Trophoblast cell (in vitro differentiated cells and primary cell): ENCODE data around the gene COX6B2.

ENCODE experiments used
- DNase-seq, 2 donors: peaks; one replicate each; pipeline ENCODE4 v3.0.0-alpha.2; 2016
- H2AFZ ChIP-seq: 2 replicates; pipeline ENCODE4 v1.6.1; 2013; ENCODE audit warnings: low read length, moderate library complexity, mild to moderate bottlenecking; ENCODE audit not compliant: insufficient read depth, poor library complexity
- H2AK5ac ChIP-seq: 2 replicates; pipeline ENCODE4 v1.6.1; 2013; ENCODE audit warnings: mild to moderate bottlenecking, low read length
- H2BK120ac ChIP-seq: 2 replicates; pipeline ENCODE4 v1.6.1; 2013; ENCODE audit warnings: low read length, mild to moderate bottlenecking, moderate library complexity; ENCODE audit not compliant: insufficient read depth, poor library complexity
- H2BK12ac ChIP-seq: 2 replicates; pipeline ENCODE4 v1.6.1; 2013; ENCODE audit warnings: mild to moderate bottlenecking, low read length, moderate library complexity
- H2BK5ac ChIP-seq: 2 replicates; pipeline ENCODE4 v1.6.1; 2013; ENCODE audit warnings: low read length, low read depth, moderate library complexity, mild to moderate bottlenecking; ENCODE audit not compliant: poor library complexity
- H3K14ac ChIP-seq: 2 replicates; pipeline ENCODE4 v1.6.1; 2013; ENCODE audit warnings: mild to moderate bottlenecking, low read length
- H3K18ac ChIP-seq: 2 replicates; pipeline ENCODE4 v1.6.1; 2013; ENCODE audit warnings: mild to moderate bottlenecking, low read length
- H3K23ac ChIP-seq: 2 replicates; pipeline ENCODE4 v1.6.1; 2013; ENCODE audit warnings: low read length
- H3K27ac ChIP-seq: 2 replicates; pipeline ENCODE4 v1.5.1; 2013; ENCODE audit warnings: low read depth, mild to moderate bottlenecking, inconsistent platforms, low read length, moderate library complexity
- H3K27me3 ChIP-seq: 2 replicates; pipeline ENCODE4 v1.6.1; 2013; ENCODE audit warnings: inconsistent platforms, mild to moderate bottlenecking, low read length, moderate library complexity; ENCODE audit not compliant: insufficient read depth
- H3K36me3 ChIP-seq, 2 experiments: 1 replicate in 1 of 2; 2 replicates in 1 of 2; pipeline ENCODE4 v1.6.1; 2013; ENCODE audit warnings: low read length in 2 of 2, mild to moderate bottlenecking in 2 of 2, moderate library complexity in 1 of 2; ENCODE audit not compliant: insufficient read depth in 2 of 2, control insufficient read depth in 1 of 2
- H3K4ac ChIP-seq: 2 replicates; pipeline ENCODE4 v1.6.1; 2013; ENCODE audit warnings: low read depth, mild to moderate bottlenecking, low read length, moderate library complexity
- H3K4me1 ChIP-seq, 2 experiments: 1 replicate in 1 of 2; 2 replicates in 1 of 2; pipeline ENCODE4 v1.6.1; 2013; ENCODE audit warnings: low read length in 2 of 2, mild to moderate bottlenecking in 2 of 2, moderate library complexity in 1 of 2; ENCODE audit not compliant: insufficient read depth in 2 of 2, control insufficient read depth in 1 of 2
- H3K4me2 ChIP-seq: 2 replicates; pipeline ENCODE4 v1.6.1; 2013; ENCODE audit warnings: inconsistent platforms, mild to moderate bottlenecking, low read length, moderate library complexity
- H3K4me3 ChIP-seq: 2 replicates; pipeline ENCODE4 v1.5.1; 2013; ENCODE audit warnings: mild to moderate bottlenecking, low read depth, low read length, inconsistent platforms
- H3K79me1 ChIP-seq: one replicate; pipeline ENCODE4 v1.6.1; 2013; ENCODE audit warnings: low read length
- H3K79me2 ChIP-seq: 2 replicates; pipeline ENCODE4 v1.6.1; 2013; ENCODE audit warnings: low read length, mild to moderate bottlenecking; ENCODE audit not compliant: control insufficient read depth, insufficient read depth, poor library complexity
- H3K9ac ChIP-seq: 2 replicates; pipeline ENCODE4 v1.6.1; 2013; ENCODE audit warnings: mild to moderate bottlenecking, low read length
- H3K9me3 ChIP-seq: 2 replicates; pipeline ENCODE4 v1.6.1; 2013; ENCODE audit warnings: low read depth, mild to moderate bottlenecking, control low read depth, inconsistent platforms, low read length; ENCODE audit not compliant: insufficient read depth
- H4K12ac ChIP-seq: 2 replicates; pipeline ENCODE4 v1.6.1; 2013; ENCODE audit warnings: low read depth, mild to moderate bottlenecking, low read length, moderate library complexity
- H4K8ac ChIP-seq: 2 replicates; pipeline ENCODE4 v1.6.1; 2013; ENCODE audit warnings: low read depth, mild to moderate bottlenecking, low read length, moderate library complexity
- H4K91ac ChIP-seq: one replicate; pipeline ENCODE4 v1.6.1; 2013; ENCODE audit warnings: low read depth, mild to moderate bottlenecking, low read length, moderate library complexity
- WGBS: extraction: QIAGEN DNeasy Blood & Tissue Kit; methylation state at CpG from one replicate; pipeline ENCODE4 v1.1.7; 2013; ENCODE audit warnings: missing lambda C conversion rate; ENCODE audit not compliant: insufficient read length, insufficient coverage; ENCODE audit errors: extremely low coverage; 5-methylcytosine and 5-hydroxymethylcytosine counted together

Gene COX6B2

DNA sequence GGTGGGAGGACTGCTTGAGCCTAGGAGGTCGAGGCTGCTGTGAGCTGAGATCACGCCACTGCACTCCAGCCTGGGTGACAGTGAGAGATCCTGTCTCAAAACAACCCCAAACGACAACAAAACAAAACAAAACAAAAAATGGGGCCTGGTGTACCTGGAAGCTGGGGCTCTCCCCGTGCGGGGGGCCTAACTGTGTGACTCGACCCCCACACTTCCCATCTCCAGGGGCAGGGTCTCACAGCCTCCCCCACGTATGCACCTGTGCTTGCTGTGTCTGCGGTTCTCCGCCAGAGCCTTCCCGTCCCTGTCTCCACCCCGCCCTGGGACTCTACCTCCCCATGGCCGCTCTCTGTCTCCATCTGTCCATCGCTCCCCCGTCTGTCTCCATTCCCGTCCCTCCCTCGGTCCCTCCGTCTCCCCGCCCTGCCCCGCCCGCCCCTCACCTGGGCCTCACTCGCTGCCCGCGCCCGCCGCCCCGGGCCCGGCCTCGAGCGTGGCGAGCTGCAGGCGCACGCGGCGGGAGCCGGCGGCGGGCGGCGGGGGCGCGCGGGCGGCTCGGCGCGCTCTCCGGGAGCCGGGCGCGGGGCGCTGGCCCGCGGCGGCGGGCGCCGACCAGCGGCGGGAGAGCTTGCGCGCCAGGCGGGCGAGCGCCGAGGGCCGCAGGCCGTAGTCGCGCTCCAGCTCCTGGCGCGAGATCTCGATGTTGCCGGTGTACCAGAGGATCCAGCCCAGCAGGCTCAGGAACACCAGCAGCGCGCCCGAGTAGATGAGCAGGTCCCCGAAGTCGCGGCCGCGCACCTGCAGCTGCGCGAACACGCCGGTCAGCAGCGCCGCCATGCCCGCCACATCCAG lies 29.0 kb upstream of the COX6B2 start:
- peak overlapping the region; percentile 88 for H3K14ac ChIP-seq
- H3K27ac ChIP-seq = peak overlapping the region; percentile 43
- H4K12ac ChIP-seq = peak overlapping the region; percentile 87
- no peak overlapping the region for H2BK120ac ChIP-seq
- DNase-seq = peak; percentile 57 to 71
- H2AFZ ChIP-seq = peak overlapping the region; percentile 90
- H4K91ac ChIP-seq = peak overlapping the region; percentile 86
- peak overlapping the region; percentile 71 for H3K18ac ChIP-seq
- peaks cover 21 to 23% of the 10 kb centered on the region in 2 experiments for H3K36me3 ChIP-seq
- peaks cover 33% of the 10 kb centered on the region in 2 experiments for H3K4me1 ChIP-seq
- peaks cover 28% of the 10 kb centered on the region for H3K79me2 ChIP-seq
- H3K79me1 ChIP-seq = peaks cover 16% of the 10 kb centered on the region
- peak overlapping the region; percentile 67 for H2BK12ac ChIP-seq
- H2AK5ac ChIP-seq = peak overlapping the region; percentile 22
- no peaks in the 10 kb centered on the region for H3K27me3 ChIP-seq
- H3K9me3 ChIP-seq = no peaks in the 10 kb centered on the region
- peak overlapping the region; percentile 49 for H3K4ac ChIP-seq
- no CpG with 5 or more reads among the region's 88 CpGs for WGBS
- H3K23ac ChIP-seq = no peak overlapping the region
- peak overlapping the region; percentile 92 for H4K8ac ChIP-seq
- no peak overlapping the region for H2BK5ac ChIP-seq
- H3K4me3 ChIP-seq = peak overlapping the region; percentile 72
- H3K4me2 ChIP-seq = peak overlapping the region; percentile 91
- H3K9ac ChIP-seq = peak overlapping the region; percentile 54

DNA sequence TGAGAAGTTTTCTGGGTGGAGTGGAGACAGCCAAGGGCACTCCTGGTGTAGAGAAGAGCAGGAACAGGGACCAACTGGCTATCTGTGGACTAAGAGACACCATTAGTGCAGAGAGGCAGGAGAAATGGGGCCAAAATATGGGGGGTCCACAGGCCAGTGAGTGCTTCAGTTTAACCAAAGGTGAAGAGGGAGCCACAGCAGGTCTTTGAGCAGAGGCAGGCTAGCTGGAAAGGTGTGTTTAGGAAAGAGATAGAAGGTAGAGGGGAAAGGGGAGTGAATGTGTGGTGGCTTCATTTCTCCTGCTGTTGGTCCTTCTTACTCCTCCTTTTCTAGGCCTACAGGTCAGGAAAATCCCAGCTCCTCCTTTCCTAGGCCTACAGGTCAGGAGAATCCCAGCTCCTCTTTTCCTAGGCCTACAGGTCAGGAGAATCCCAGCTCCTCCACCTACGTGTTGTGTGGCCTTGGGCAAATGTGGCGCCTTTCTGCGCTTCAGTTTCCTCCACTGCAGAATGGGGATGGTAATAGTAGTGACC lies 28.1 kb upstream of the COX6B2 start:
- Histone ChIP-seq H4K12ac (no peak overlapping the region), H3K9me3 (no peaks in the 10 kb centered on the region), H3K79me2 (peaks cover 19% of the 10 kb centered on the region), H3K4me3 (no peak overlapping the region), H3K4ac (no peak overlapping the region), H3K27me3 (no peaks in the 10 kb centered on the region), H2AFZ (no peak overlapping the region), H2AK5ac (peak overlapping the region; percentile 22), H3K4me1 (peaks cover 23 to 25% of the 10 kb centered on the region in 2 experiments), H4K8ac (no peak overlapping the region), H2BK5ac (no peak overlapping the region), H2BK12ac (no peak overlapping the region), H3K36me3 (peaks cover 12 to 13% of the 10 kb centered on the region in 2 experiments), H3K79me1 (peaks cover 16% of the 10 kb centered on the region), H3K9ac (no peak overlapping the region), H3K4me2 (no peak overlapping the region), H2BK120ac (no peak overlapping the region), H3K27ac (no peak overlapping the region), H3K23ac (no peak overlapping the region), H4K91ac (no peak overlapping the region), H3K14ac (no peak overlapping the region), H3K18ac (no peak overlapping the region)
- no peak for DNase-seq
- no CpG with 5 or more reads among the region's 3 CpGs for WGBS

DNA sequence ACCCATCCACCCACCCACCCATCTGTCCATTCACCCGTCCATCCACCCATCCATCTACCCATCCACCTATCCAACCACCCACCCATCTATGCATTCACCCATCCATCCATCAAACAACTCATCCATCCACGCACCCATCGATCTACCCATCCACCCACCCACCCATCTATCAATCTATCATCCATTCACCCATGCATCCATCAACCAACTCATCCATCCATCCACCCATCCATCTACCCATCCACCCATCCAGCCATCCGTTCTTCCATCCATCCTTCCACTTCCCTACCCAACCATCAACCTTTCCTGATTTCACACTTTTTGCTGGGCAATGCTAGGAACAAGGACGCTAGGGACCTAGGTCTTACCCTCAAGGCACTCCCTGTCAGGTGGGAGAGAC lies 27.5 kb upstream of the COX6B2 start:
- H3K79me1 ChIP-seq = peaks cover 16% of the 10 kb centered on the region
- no peak overlapping the region for H3K4ac ChIP-seq
- H3K36me3 ChIP-seq = peaks cover 6 to 8% of the 10 kb centered on the region in 2 experiments
- 100% methylated on average over 3 of the region's 5 CpGs for WGBS
- no peak overlapping the region for H2AK5ac ChIP-seq
- H3K9me3 ChIP-seq = no peaks in the 10 kb centered on the region
- no peak overlapping the region for H4K8ac ChIP-seq
- H2BK5ac ChIP-seq = no peak overlapping the region
- H3K4me3 ChIP-seq = no peak overlapping the region
- H3K14ac ChIP-seq = no peak overlapping the region
- H2BK120ac ChIP-seq = no peak overlapping the region
- no peak overlapping the region for H3K18ac ChIP-seq
- no peak overlapping the region for H2AFZ ChIP-seq
- no peak overlapping the region for H3K4me2 ChIP-seq
- DNase-seq = no peak
- H3K79me2 ChIP-seq = peaks cover 16% of the 10 kb centered on the region
- no peaks in the 10 kb centered on the region for H3K27me3 ChIP-seq
- H2BK12ac ChIP-seq = no peak overlapping the region
- no peak overlapping the region for H4K91ac ChIP-seq
- peaks cover 20 to 22% of the 10 kb centered on the region in 2 experiments for H3K4me1 ChIP-seq
- no peak overlapping the region for H3K23ac ChIP-seq
- no peak overlapping the region for H3K27ac ChIP-seq
- H4K12ac ChIP-seq = no peak overlapping the region
- H3K9ac ChIP-seq = no peak overlapping the region

DNA sequence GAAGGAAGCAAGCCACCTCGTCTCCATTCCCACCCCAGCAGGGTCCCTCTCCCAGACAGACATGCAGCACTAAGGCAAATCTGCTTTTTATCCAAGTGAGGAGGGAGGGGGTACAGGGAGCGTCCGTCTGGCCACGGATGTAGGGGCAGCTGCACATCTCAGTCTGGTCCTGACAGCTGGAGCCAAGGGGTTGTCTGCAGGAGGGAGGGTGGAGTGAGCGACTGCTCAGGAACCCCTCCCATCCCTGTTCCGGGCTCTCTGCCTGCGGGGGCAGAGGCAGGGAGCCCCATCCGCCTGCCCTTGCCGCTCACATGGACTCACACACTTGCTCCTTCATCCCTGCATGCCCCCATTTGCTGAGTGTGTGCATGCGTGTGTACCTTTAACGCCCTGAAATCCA lies 24.7 kb upstream of the COX6B2 start:
- Histone ChIP-seq H3K9ac (no peak overlapping the region), H4K91ac (no peak overlapping the region), H2BK5ac (no peak overlapping the region), H2AFZ (no peak overlapping the region), H3K79me1 (peaks cover 6% of the 10 kb centered on the region), H3K4me1 (peaks cover 19 to 22% of the 10 kb centered on the region in 2 experiments), H3K4me2 (no peak overlapping the region), H3K4ac (no peak overlapping the region), H3K79me2 (peaks cover 4% of the 10 kb centered on the region), H3K18ac (no peak overlapping the region), H2BK120ac (no peak overlapping the region), H3K36me3 (no peaks in the 10 kb centered on the region), H2AK5ac (no peak overlapping the region), H4K8ac (no peak overlapping the region), H3K23ac (no peak overlapping the region), H4K12ac (no peak overlapping the region), H3K14ac (no peak overlapping the region), H2BK12ac (no peak overlapping the region), H3K27me3 (no peaks in the 10 kb centered on the region), H3K27ac (no peak overlapping the region), H3K4me3 (no peak overlapping the region), H3K9me3 (no peaks in the 10 kb centered on the region)
- DNase-seq = no peak
- WGBS = no CpG with 5 or more reads among the region's 11 CpGs
